Panc1 (cell line): ENCODE results near the gene ST8SIA5. TPM values are rescaled to one million over a fixed set of nuclear protein-coding genes. Genes with fewer than 3 reads are reported as not detected.

Source experiments
- ATAC-seq: fragments of 200-7000 bp; cut with Tn5 transposase; 2 replicates; pipeline ENCODE4 v1.9.1; 2020; ENCODE audit warnings: mild to moderate bottlenecking, moderate library complexity
- BruUV-seq: library from RNA; stranded (reverse); fragments of 400-500 nt; replicated peaks from 2 replicates; lab custom pipeline; 2021; lab: Mats Ljungman, UMichigan
- CTCF ChIA-PET: fragments of 300-600 bp; sonication (Branson Sonifier 250); formaldehyde crosslinking; loops from one replicate; lab custom pipeline; 2022; ENCODE audit warnings: antibody characterized with exemption; lab: Charles Lee
- POLR2A ChIA-PET: fragments of 300-600 bp; sonication (Branson Sonifier 250); formaldehyde crosslinking; loops from one replicate; lab custom pipeline; 2022; ENCODE audit warnings: antibody characterized with exemption; lab: Charles Lee
- DNase-seq: peaks from one replicate; pipeline ENCODE4 v3.0.0-alpha.2; 2010; ENCODE audit warnings: low read depth, low spot score
- H3K27ac ChIP-seq: 2 replicates; pipeline ENCODE4 v1.5.1; 2011; ENCODE audit warnings: mild to moderate bottlenecking, low read length, inconsistent platforms
- H3K27me3 ChIP-seq: fragments of 200-500 bp; sonication (Bioruptor generic); 2 replicates; pipeline ENCODE4 v1.6.0; 2014; ENCODE audit warnings: low read length, inconsistent platforms; ENCODE audit not compliant: control insufficient read depth, insufficient read depth
- H3K36me3 ChIP-seq: fragments of 200-500 bp; sonication (Bioruptor generic); 2 replicates; pipeline ENCODE4 v1.5.1; 2014; ENCODE audit warnings: inconsistent platforms, mild to moderate bottlenecking, low read length, moderate library complexity; ENCODE audit not compliant: control insufficient read depth, insufficient read depth
- H3K4me1 ChIP-seq: 2 replicates; pipeline ENCODE4 v1.5.1; 2011; ENCODE audit warnings: inconsistent platforms, mild to moderate bottlenecking, low read length, moderate library complexity; ENCODE audit not compliant: control insufficient read depth, insufficient read depth
- H3K4me3 ChIP-seq, 2 experiments: 2 replicates each; pipeline ENCODE4 v1.5.1; 2011 to 2012; ENCODE audit warnings: low read depth in 2 of 2, low read length in 2 of 2, mild to moderate bottlenecking in 2 of 2, inconsistent platforms in 1 of 2, moderate library complexity in 1 of 2
- H3K9me3 ChIP-seq: fragments of 200-500 bp; sonication (Bioruptor generic); 2 replicates; pipeline ENCODE4 v1.5.1; 2014; ENCODE audit warnings: low read depth, mild to moderate bottlenecking, inconsistent platforms, low read length, moderate library complexity; ENCODE audit not compliant: control insufficient read depth, insufficient read depth
- POLR2AphosphoS5 ChIP-seq: IDR thresholded peaks from 2 replicates; pipeline ENCODE4 v1.6.1; 2012; ENCODE audit warnings: mild to moderate bottlenecking, low read depth, low read length, moderate library complexity
- REST ChIP-seq, 2 experiments: IDR thresholded peaks; 2 replicates each; pipeline ENCODE4 v1.6.1; 2011 to 2012; ENCODE audit warnings: low read depth in 2 of 2, control low read depth in 1 of 2, low read length in 1 of 2, mild to moderate bottlenecking in 1 of 2, moderate library complexity in 1 of 2; ENCODE audit not compliant: insufficient read depth in 1 of 2
- SIN3A ChIP-seq: IDR thresholded peaks from 2 replicates; pipeline ENCODE4 v1.6.1; 2012; ENCODE audit warnings: low read depth, mild to moderate bottlenecking, low read length, moderate library complexity, borderline replicate concordance; ENCODE audit not compliant: insufficient read depth
- TCF7L2 ChIP-seq: IDR thresholded peaks from 2 replicates; pipeline ENCODE4 v1.6.1; 2011; ENCODE audit warnings: mild to moderate bottlenecking, low read depth, low read length, inconsistent platforms
- in situ Hi-C: cut with HindIII; loops from 2 replicates; pipeline ENCODE4 v1.10.0; 2016; ENCODE audit warnings: low sequenced_read_pairs, low pct_unique_long_range_greater_than_20kb
- intact Hi-C: fragments of 100-400 bp; cut with micrococcal nuclease; formaldehyde crosslinking; loops from one replicate; pipeline ENCODE4 v1.10.0; 2022; ENCODE audit not compliant: unreplicated experiment
- total RNA-seq: library from RNA; stranded (reverse); gene quantifications from one replicate; pipeline ENCODE4 v1.2.1, GENCODE V29; 2021; ENCODE audit not compliant: unreplicated experiment
- TF ChIP-seq, protein P1 (sequence below): fragments of 450-650 bp; IDR thresholded peaks from 2 replicates; pipeline ENCODE4 v1.5.1; 2017; ENCODE audit warnings: mild to moderate bottlenecking

Gene ST8SIA5
- total RNA-seq, 1 experiment from 2014 or later: 0.15 TPM

DNA sequence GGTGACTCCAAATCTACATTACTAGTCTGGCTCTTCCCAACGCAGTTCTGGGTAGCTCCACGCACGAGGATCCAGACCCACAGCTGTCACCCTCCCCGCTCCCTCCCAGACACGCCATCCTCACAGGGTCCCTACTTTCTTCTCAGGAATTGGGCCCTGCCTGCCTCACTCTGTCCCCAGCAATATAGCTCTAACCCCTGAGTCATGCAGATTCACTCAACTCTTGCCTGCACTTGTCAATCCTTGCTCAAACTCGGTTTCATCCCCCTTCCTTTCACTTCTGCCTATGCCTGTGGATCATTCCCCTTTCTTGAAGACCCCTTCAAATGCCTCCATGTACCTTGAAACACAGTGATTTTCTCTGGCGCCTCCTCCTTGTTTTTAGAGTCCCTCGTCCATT, 5.0 kb downstream of the ST8SIA5 start:
- no peak for ATAC-seq
- POLR2A ChIA-PET: no interaction called here
- H3K4me1 ChIP-seq: no peaks in the 10 kb centered on the region
- no peak overlapping the region for H3K27ac ChIP-seq
- no peaks in the 10 kb centered on the region for H3K9me3 ChIP-seq
- H3K27me3 ChIP-seq: no peaks in the 10 kb centered on the region
- intact Hi-C loops (no loop called here), in situ Hi-C loops (no loop called here)
- no peak overlapping the region for H3K4me3 ChIP-seq
- CTCF ChIA-PET: no interaction called here
- DNase-seq: no peak
- TF ChIP-seq TCF7L2 (no peak), REST (IDR thresholded peaks at IDR 0.05; ENCODE audit: insufficient read depth in 1 of 2, low read depth in 2 of 2, low read length in 1 of 2) (no peak), SIN3A (no peak), POLR2AphosphoS5 (no peak)
- TF ChIP-seq, protein P1, sequence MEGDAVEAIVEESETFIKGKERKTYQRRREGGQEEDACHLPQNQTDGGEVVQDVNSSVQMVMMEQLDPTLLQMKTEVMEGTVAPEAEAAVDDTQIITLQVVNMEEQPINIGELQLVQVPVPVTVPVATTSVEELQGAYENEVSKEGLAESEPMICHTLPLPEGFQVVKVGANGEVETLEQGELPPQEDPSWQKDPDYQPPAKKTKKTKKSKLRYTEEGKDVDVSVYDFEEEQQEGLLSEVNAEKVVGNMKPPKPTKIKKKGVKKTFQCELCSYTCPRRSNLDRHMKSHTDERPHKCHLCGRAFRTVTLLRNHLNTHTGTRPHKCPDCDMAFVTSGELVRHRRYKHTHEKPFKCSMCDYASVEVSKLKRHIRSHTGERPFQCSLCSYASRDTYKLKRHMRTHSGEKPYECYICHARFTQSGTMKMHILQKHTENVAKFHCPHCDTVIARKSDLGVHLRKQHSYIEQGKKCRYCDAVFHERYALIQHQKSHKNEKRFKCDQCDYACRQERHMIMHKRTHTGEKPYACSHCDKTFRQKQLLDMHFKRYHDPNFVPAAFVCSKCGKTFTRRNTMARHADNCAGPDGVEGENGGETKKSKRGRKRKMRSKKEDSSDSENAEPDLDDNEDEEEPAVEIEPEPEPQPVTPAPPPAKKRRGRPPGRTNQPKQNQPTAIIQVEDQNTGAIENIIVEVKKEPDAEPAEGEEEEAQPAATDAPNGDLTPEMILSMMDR: no peak
- H3K36me3 ChIP-seq: no peaks in the 10 kb centered on the region
- no TSS peak for BruUV-seq

GRCh38 chr18:46750626-46751025, 6.2 kb downstream of the ST8SIA5 start:
- Histone ChIP-seq H3K36me3 (no peaks in the 10 kb centered on the region), H3K4me1 (no peaks in the 10 kb centered on the region), H3K9me3 (no peaks in the 10 kb centered on the region), H3K27ac (no peak overlapping the region), H3K27me3 (no peaks in the 10 kb centered on the region), H3K4me3 (no peak overlapping the region)
- in situ Hi-C loops: no loop called here
- no TSS peak for BruUV-seq
- CTCF ChIA-PET: no interaction called here
- DNase-seq (no peak), ATAC-seq (no peak)
- intact Hi-C loops: no loop called here
- POLR2A ChIA-PET: no interaction called here
- TF ChIP-seq POLR2AphosphoS5 (no peak), SIN3A (no peak), TCF7L2 (no peak), REST (IDR thresholded peaks at IDR 0.05; ENCODE audit: insufficient read depth in 1 of 2, low read depth in 2 of 2, low read length in 1 of 2) (no peak)
- TF ChIP-seq, protein P1: no peak
